Kidney glomerular epithelial cell (primary cell): ENCODE results near the gene MEGF8.

Source experiments
- DNase-seq: peaks from one replicate; lab custom pipeline; 2025; lab: John Stamatoyannopoulos, UW

MEGF8 gene

GRCh38 chr19:42356686-42357085, 31.3 kb downstream of the MEGF8 start:
- DNase-seq = no peak

GRCh38 chr19:42357290-42357689, 31.9 kb downstream of the MEGF8 start:
- DNase-seq = no peak

- DNase-seq = no peak
These were observed 35.5 kb downstream of the MEGF8 start for GRCh38 chr19:42360787-42361544.

- no peak for DNase-seq
These were observed 36.1 kb downstream of the MEGF8 start for GRCh38 chr19:42361545-42361910.

GRCh38 chr19:42362342-42362741, 36.9 kb downstream of the MEGF8 start:
- no peak for DNase-seq

- no peak for DNase-seq
These were observed 37.5 kb downstream of the MEGF8 start for GRCh38 chr19:42362891-42363440.

GRCh38 chr19:42363614-42364346, 38.3 kb downstream of the MEGF8 start:
- DNase-seq = no peak

GRCh38 chr19:42366673-42367072, 41.2 kb downstream of the MEGF8 start:
- no peak for DNase-seq

- no peak for DNase-seq
These were observed 42.5 kb downstream of the MEGF8 start for GRCh38 chr19:42367929-42368328.

GRCh38 chr19:42368360-42368759, 42.9 kb downstream of the MEGF8 start:
- DNase-seq = no peak

GRCh38 chr19:42368765-42369164, 43.3 kb downstream of the MEGF8 start:
- no peak for DNase-seq

- DNase-seq = no peak
These were observed 44.1 kb downstream of the MEGF8 start for GRCh38 chr19:42369433-42370067.

- DNase-seq = no peak
These were observed 44.7 kb downstream of the MEGF8 start for GRCh38 chr19:42370068-42370520.

- DNase-seq = no peak
These were observed 45.3 kb downstream of the MEGF8 start for GRCh38 chr19:42370626-42371175.

- DNase-seq = no peak
These were observed 49.5 kb downstream of the MEGF8 start for GRCh38 chr19:42374826-42375376.

GRCh38 chr19:42375415-42376176, 50.2 kb downstream of the MEGF8 start:
- DNase-seq = no peak

GRCh38 chr19:42376177-42376555, 50.7 kb downstream of the MEGF8 start:
- DNase-seq = no peak

GRCh38 chr19:42378225-42379215, 53.1 kb downstream of the MEGF8 start:
- DNase-seq = no peak

- DNase-seq = no peak
These were observed 54.7 kb downstream of the MEGF8 start for GRCh38 chr19:42380155-42380554.
